ENCODE measurements around the gene SLC38A8.

DNA sequence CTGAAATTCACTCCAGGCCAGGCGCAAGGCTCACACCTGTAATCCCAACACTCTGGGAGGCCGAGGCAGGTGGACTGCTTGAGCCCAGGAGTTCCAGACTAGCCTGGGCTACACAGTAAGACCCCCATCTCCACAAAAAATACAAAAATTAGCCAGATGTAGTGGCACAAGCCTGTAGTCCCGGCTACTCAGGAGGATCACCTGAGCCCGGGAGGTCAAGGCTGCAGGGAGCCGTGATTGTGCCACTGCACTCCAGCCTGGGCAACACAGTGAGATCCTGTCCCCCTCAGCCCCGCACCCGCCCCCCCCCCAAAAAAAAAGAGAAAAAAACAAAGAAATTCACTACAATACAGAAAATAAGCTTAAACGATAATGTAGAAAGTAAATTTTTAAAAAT is 42.7 kb upstream of the SLC38A8 start:
- TF ChIP-seq, protein P1, sequence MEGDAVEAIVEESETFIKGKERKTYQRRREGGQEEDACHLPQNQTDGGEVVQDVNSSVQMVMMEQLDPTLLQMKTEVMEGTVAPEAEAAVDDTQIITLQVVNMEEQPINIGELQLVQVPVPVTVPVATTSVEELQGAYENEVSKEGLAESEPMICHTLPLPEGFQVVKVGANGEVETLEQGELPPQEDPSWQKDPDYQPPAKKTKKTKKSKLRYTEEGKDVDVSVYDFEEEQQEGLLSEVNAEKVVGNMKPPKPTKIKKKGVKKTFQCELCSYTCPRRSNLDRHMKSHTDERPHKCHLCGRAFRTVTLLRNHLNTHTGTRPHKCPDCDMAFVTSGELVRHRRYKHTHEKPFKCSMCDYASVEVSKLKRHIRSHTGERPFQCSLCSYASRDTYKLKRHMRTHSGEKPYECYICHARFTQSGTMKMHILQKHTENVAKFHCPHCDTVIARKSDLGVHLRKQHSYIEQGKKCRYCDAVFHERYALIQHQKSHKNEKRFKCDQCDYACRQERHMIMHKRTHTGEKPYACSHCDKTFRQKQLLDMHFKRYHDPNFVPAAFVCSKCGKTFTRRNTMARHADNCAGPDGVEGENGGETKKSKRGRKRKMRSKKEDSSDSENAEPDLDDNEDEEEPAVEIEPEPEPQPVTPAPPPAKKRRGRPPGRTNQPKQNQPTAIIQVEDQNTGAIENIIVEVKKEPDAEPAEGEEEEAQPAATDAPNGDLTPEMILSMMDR (IDR thresholded peaks at IDR 0.05): no peak
- no peak for TF ChIP-seq POLR2A (IDR thresholded peaks at IDR 0.05)

Data from thyroid gland (tissue), 4 donors.